ENCODE measurements around the gene PILRA. TPM values are rescaled to one million over a fixed set of nuclear protein-coding genes. Genes with fewer than 3 reads are reported as not detected.
"Not testable (repeated sequence)": the region's sequence is repeated elsewhere in the genome, so short reads cannot be mapped to it uniquely, and the experiment has no call there.

Gene PILRA
- total and polyA plus RNA-seq, 2 experiments from 2014 or later: 0.38 to 5.3 TPM

- TF ChIP-seq ZNF462 (CRISPR knock-in tag; IDR thresholded peaks at IDR 0.05) (no peak), STAT1 (IDR thresholded peaks at IDR 0.05; ENCODE audit: unreplicated experiment) (no peak), REST (IDR thresholded peaks at IDR 0.05; ENCODE audit: unreplicated experiment) (no peak), EZH2phosphoT487 (IDR thresholded peaks at IDR 0.05; ENCODE audit: unreplicated experiment) (no peak), POLR2AphosphoS5 (IDR thresholded peaks at IDR 0.05; ENCODE audit: low read depth) (no peak), ZNF331 (CRISPR knock-in tag; IDR thresholded peaks at IDR 0.05; ENCODE audit: low read depth) (no peak), ZNF114 (CRISPR knock-in tag; IDR thresholded peaks at IDR 0.05) (no peak), CREB1 (CRISPR knock-in tag; IDR thresholded peaks at IDR 0.05; ENCODE audit: low read depth) (no peak), ETS1 (IDR thresholded peaks at IDR 0.05) (no peak), EZH2 (IDR thresholded peaks at IDR 0.05; ENCODE audit: low read depth, unreplicated experiment) (no peak)
Measured at GRCh38 chr7:100438172-100438571, 64.9 kb downstream of the PILRA start (continued).

GRCh38 chr7:100438731-100439130 is 65.4 kb downstream of the PILRA start:
- H3K27ac Mint-ChIP-seq; H4K20me1 ChIP-seq (replicated peaks; ENCODE audit: insufficient read depth); DNase-seq (ENCODE audit: low spot score); H3K4me3 ChIP-seq; ATAC-seq; H3K4me2 ChIP-seq; H3K36me3 ChIP-seq (ENCODE audit: insufficient read depth); H3K27ac ChIP-seq (ENCODE audit: low read depth); H3K27me3 ChIP-seq (ENCODE audit: insufficient read depth); H3K9me2 ChIP-seq (ENCODE audit: insufficient read depth); H2AFZ ChIP-seq; H3K4me3 Mint-ChIP-seq; H3K9me3 Mint-ChIP-seq; H3K4me1 ChIP-seq (ENCODE audit: insufficient read depth): not testable (repeated sequence)
- H3K36me3 Mint-ChIP-seq (ENCODE audit: low read depth): peaks cover 17% of the 10 kb centered on the region
- peaks cover 12% of the 10 kb centered on the region for H3K79me2 ChIP-seq (replicated peaks; ENCODE audit: insufficient read depth)
- H3K27me3 Mint-ChIP-seq (ENCODE audit: insufficient read depth, low read depth, poor library complexity): peaks cover 22% of the 10 kb centered on the region
- H3K4me1 Mint-ChIP-seq: peaks cover 15% of the 10 kb centered on the region
- H3F3A ChIP-seq (replicated peaks; ENCODE audit: low read depth): peaks cover 20% of the 10 kb centered on the region

GRCh38 chr7:100439244-100439643 is 66.0 kb downstream of the PILRA start:
- not testable (repeated sequence) for H3K9me3 Mint-ChIP-seq; H3K4me2 ChIP-seq; ATAC-seq; H4K20me1 ChIP-seq (replicated peaks; ENCODE audit: insufficient read depth); H2AFZ ChIP-seq; H3K4me3 ChIP-seq; H3K4me3 Mint-ChIP-seq; DNase-seq (ENCODE audit: low spot score); H3K36me3 ChIP-seq (ENCODE audit: insufficient read depth); H3K27ac ChIP-seq (ENCODE audit: low read depth); H3K4me1 ChIP-seq (ENCODE audit: insufficient read depth); H3K27ac Mint-ChIP-seq; H3K9me2 ChIP-seq (ENCODE audit: insufficient read depth); H3K27me3 ChIP-seq (ENCODE audit: insufficient read depth)
- H3F3A ChIP-seq (replicated peaks; ENCODE audit: low read depth): peaks cover 15% of the 10 kb centered on the region
- H3K79me2 ChIP-seq (replicated peaks; ENCODE audit: insufficient read depth): peaks cover 12% of the 10 kb centered on the region
- H3K36me3 Mint-ChIP-seq (ENCODE audit: low read depth): peaks cover 12% of the 10 kb centered on the region
- H3K4me1 Mint-ChIP-seq: peaks cover 12% of the 10 kb centered on the region
- H3K27me3 Mint-ChIP-seq (ENCODE audit: insufficient read depth, low read depth, poor library complexity): peaks cover 21% of the 10 kb centered on the region
